ENCODE results near the gene AMER1.

DNA sequence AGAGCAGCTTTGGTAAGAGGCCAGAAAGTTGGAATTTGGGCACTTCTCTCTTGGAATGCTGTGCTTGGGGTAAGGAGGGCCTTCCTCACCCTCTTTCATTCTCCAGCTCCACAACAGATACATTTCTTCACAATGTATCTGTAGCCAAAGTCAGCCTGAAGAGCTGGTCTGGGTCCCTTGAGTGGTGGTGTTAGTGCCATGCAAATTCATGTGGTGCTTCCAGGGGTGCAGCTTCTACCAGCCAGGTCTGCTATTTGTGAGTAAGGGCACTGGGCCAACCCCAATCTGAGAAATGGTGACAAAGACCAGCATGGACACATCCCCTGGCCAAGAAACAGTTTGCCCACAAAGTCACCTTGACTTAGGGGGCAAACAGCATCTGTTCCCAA lies 17.8 kb downstream of the AMER1 start:
- TF ChIP-seq, protein P1, sequence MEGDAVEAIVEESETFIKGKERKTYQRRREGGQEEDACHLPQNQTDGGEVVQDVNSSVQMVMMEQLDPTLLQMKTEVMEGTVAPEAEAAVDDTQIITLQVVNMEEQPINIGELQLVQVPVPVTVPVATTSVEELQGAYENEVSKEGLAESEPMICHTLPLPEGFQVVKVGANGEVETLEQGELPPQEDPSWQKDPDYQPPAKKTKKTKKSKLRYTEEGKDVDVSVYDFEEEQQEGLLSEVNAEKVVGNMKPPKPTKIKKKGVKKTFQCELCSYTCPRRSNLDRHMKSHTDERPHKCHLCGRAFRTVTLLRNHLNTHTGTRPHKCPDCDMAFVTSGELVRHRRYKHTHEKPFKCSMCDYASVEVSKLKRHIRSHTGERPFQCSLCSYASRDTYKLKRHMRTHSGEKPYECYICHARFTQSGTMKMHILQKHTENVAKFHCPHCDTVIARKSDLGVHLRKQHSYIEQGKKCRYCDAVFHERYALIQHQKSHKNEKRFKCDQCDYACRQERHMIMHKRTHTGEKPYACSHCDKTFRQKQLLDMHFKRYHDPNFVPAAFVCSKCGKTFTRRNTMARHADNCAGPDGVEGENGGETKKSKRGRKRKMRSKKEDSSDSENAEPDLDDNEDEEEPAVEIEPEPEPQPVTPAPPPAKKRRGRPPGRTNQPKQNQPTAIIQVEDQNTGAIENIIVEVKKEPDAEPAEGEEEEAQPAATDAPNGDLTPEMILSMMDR (IDR thresholded peaks at IDR 0.05; ENCODE audit: low read depth, low read length), result no peak
- no peak for TF ChIP-seq EZH2phosphoT487 (IDR thresholded peaks at IDR 0.05; ENCODE audit: low read depth)

Measured in OCI-LY3 (cell line).